K562 (cell line): Measurements from ENCODE around the gene SLC39A11. TPM values are rescaled to one million over a fixed set of nuclear protein-coding genes. Genes with fewer than 3 reads are reported as not detected.

Experiments
- ATAC-seq: fragments of 200-7000 bp; cut with Tn5 transposase; 3 replicates; pipeline ENCODE4 v1.9.1; 2020; ENCODE audit warnings: moderate library complexity
- BruUV-seq: library from RNA; stranded (reverse); fragments of 400-500 nt; replicated peaks from 2 replicates; lab custom pipeline; 2021; lab: Mats Ljungman, UMichigan
- CTCF ChIA-PET: fragments of 300-600 bp; formaldehyde crosslinking; extraction: SDS; loops from one replicate; lab custom pipeline; 2021; ENCODE audit warnings: low intra/inter-chr PET ratio; lab: Yijun Ruan, JAX
- POLR2A ChIA-PET: fragments of 300-600, 350-650 bp; sonication (Branson Sonifier 250); formaldehyde crosslinking; extraction: SDS; loops from one replicate; lab custom pipeline; 2021; ENCODE audit warnings: antibody characterized with exemption, inconsistent platforms; lab: Yijun Ruan, JAX
- DNase-seq, 4 experiments: peaks; one replicate each; pipeline versions ENCODE4 v3.0.0 to v3.0.0-alpha.2; 2011 to 2018; ENCODE audit warnings: low spot score in 3 of 4, mixed read lengths in 3 of 4; ENCODE audit errors: extremely low read depth in 1 of 4
- FAIRE-seq: peaks from 2 replicates; lab custom pipeline; 2011; peaks lifted over from hg19 to GRCh38; lab: Jason Lieb, UNC
- H2AFZ ChIP-seq: 2 replicates; pipeline ENCODE4 v1.6.0; 2011; ENCODE audit warnings: low read depth, low read length, control low read depth, inconsistent platforms
- H3K27ac ChIP-seq: fragments of 200-600 bp; 3 replicates; pipeline ENCODE4 v1.8.0; 2011; ENCODE audit warnings: low read depth, mild to moderate bottlenecking, control low read depth, inconsistent platforms, low read length, moderate library complexity, mixed read lengths; ENCODE audit errors: extremely low read depth
- H3K27me3 ChIP-seq, 2 experiments: fragments of 300-600 bp in 1 of 2; 2 replicates in 1 of 2; 3 replicates in 1 of 2; pipeline versions ENCODE4 v1.6.0 to v1.8.0; 2011; ENCODE audit warnings: inconsistent platforms in 2 of 2, low read length in 2 of 2, mild to moderate bottlenecking in 1 of 2, mixed read lengths in 1 of 2, moderate library complexity in 1 of 2; ENCODE audit not compliant: control insufficient read depth in 2 of 2, insufficient read depth in 2 of 2
- H3K36me3 ChIP-seq: fragments of 300-600 bp; 3 replicates; pipeline ENCODE4 v1.8.0; 2011; ENCODE audit warnings: mild to moderate bottlenecking, low read length, inconsistent platforms; ENCODE audit not compliant: control insufficient read depth, insufficient read depth
- H3K4me1 ChIP-seq, 2 experiments: fragments of 200-600 bp in 1 of 2; replicated peaks in 1 of 2; 2 replicates in 1 of 2; 3 replicates in 1 of 2; pipeline versions ENCODE4 v1.5.1 to v1.8.0; 2011; ENCODE audit warnings: inconsistent platforms in 2 of 2, low read length in 2 of 2, mild to moderate bottlenecking in 1 of 2, mixed read lengths in 1 of 2, moderate library complexity in 1 of 2; ENCODE audit not compliant: control insufficient read depth in 2 of 2, insufficient read depth in 2 of 2
- H3K4me2 ChIP-seq: 2 replicates; pipeline ENCODE4 v1.6.1; 2011; ENCODE audit warnings: low read length, control low read depth, inconsistent platforms, mixed read lengths; ENCODE audit not compliant: insufficient read depth
- H3K4me3 ChIP-seq: fragments of 200-600 bp; sonication (generic), shearing (Covaris generic); 2 replicates; pipeline ENCODE4 v1.5.1; 2016; ENCODE audit warnings: control low read depth, inconsistent platforms
- H3K79me2 ChIP-seq: fragments of 200-600 bp; 3 replicates; pipeline ENCODE4 v1.8.0; 2011; ENCODE audit warnings: low read length, inconsistent platforms; ENCODE audit not compliant: control insufficient read depth, insufficient read depth
- H3K9ac ChIP-seq, 2 experiments: 2 replicates each; pipeline versions ENCODE4 v1.6.0 to v1.6.1; 2011; ENCODE audit warnings: low read depth in 2 of 2, low read length in 2 of 2, control low read depth in 1 of 2, inconsistent platforms in 1 of 2, mild to moderate bottlenecking in 1 of 2, mixed read lengths in 1 of 2; ENCODE audit not compliant: insufficient read depth in 1 of 2
- H3K9me1 ChIP-seq: one replicate; pipeline ENCODE4 v1.6.0; 2011; ENCODE audit warnings: inconsistent platforms, mild to moderate bottlenecking, low read length, moderate library complexity; ENCODE audit not compliant: control insufficient read depth, insufficient read depth
- H3K9me3 ChIP-seq: replicated peaks from 2 replicates; pipeline ENCODE4 v1.5.1; 2011; ENCODE audit warnings: low read depth, low read length, inconsistent platforms; ENCODE audit not compliant: control insufficient read depth, insufficient read depth
- H4K20me1 ChIP-seq: replicated peaks from 2 replicates; pipeline ENCODE4 v1.6.1; 2011; ENCODE audit warnings: low read length, inconsistent platforms, mixed read lengths; ENCODE audit not compliant: control insufficient read depth, insufficient read depth
- CBX3 ChIP-seq, 2 experiments: IDR thresholded peaks; 1 replicate in 1 of 2; 2 replicates in 1 of 2; pipeline ENCODE4 v1.6.1; 2012; ENCODE audit warnings: inconsistent platforms in 2 of 2, low read length in 2 of 2, borderline replicate concordance in 1 of 2, control low read depth in 1 of 2
- CREM ChIP-seq: IDR thresholded peaks from 2 replicates; pipeline ENCODE4 v1.6.1; 2014; ENCODE audit warnings: antibody characterized with exemption, low read depth
- ETS2 ChIP-seq: IDR thresholded peaks from 2 replicates; pipeline ENCODE4 v1.6.1; 2016; ENCODE audit warnings: borderline replicate concordance, missing genetic modification characterization, mild to moderate bottlenecking, moderate library complexity, missing compliant biosample characterization; ENCODE audit not compliant: poor library complexity, severe bottlenecking
- ILK ChIP-seq: fragments of 450-650 bp; IDR thresholded peaks from 2 replicates; pipeline ENCODE4 v1.6.1; 2016; ENCODE audit warnings: missing genetic modification characterization, low read depth, mild to moderate bottlenecking, missing compliant biosample characterization, moderate library complexity, borderline replicate concordance
- KDM1A ChIP-seq, 2 experiments: fragments of 450-650 bp; IDR thresholded peaks; 2 replicates each; pipeline ENCODE4 v1.6.1; 2016; ENCODE audit warnings: mild to moderate bottlenecking in 2 of 2
- MLLT1 ChIP-seq, 2 experiments: fragments of 450-650 bp; IDR thresholded peaks; 2 replicates each; pipeline ENCODE4 v1.6.1; 2016
- NCOR1 ChIP-seq: fragments of 450-650 bp; IDR thresholded peaks from 2 replicates; pipeline ENCODE4 v1.6.1; 2016; ENCODE audit warnings: mild to moderate bottlenecking, moderate library complexity
- NFATC3 ChIP-seq: fragments of 450-650 bp; IDR thresholded peaks from 2 replicates; pipeline ENCODE4 v1.6.1; 2017; ENCODE audit warnings: mild to moderate bottlenecking
- SMARCA5 ChIP-seq: fragments of 450-650 bp; IDR thresholded peaks from 2 replicates; pipeline ENCODE4 v1.6.1; 2016
- SP1 ChIP-seq: sonication (generic); formaldehyde crosslinking; IDR thresholded peaks from 2 replicates; pipeline ENCODE4 v1.8.1; 2022; ENCODE audit warnings: mild to moderate bottlenecking, missing genetic modification reagents
- SRF ChIP-seq, 2 experiments: fragments of 250-450, 450-650 bp in 1 of 2; sonication (Bioruptor Pico) in 1 of 2; sonication (generic) in 1 of 2; formaldehyde crosslinking; IDR thresholded peaks; 2 replicates each; pipeline versions ENCODE4 v1.5.0 to v1.5.1; 2020 to 2022; ENCODE audit warnings: mild to moderate bottlenecking in 1 of 2, missing genetic modification reagents in 1 of 2
- TSHZ1 ChIP-seq: fragments of 250-450 bp; sonication (Bioruptor Pico); IDR thresholded peaks from 2 replicates; pipeline ENCODE4 v1.4.0; 2020; ENCODE audit warnings: mild to moderate bottlenecking, moderate library complexity
- ZNF41 ChIP-seq: fragments of 250-450 bp; sonication (Bioruptor Pico); conservative IDR thresholded peaks from 2 replicates; pipeline ENCODE4 v1.4.0; 2020; ENCODE audit warnings: mild to moderate bottlenecking
- ZNF696 ChIP-seq: fragments of 250-450 bp; sonication (Bioruptor Pico); conservative IDR thresholded peaks from 2 replicates; pipeline ENCODE4 v1.4.0; 2020; ENCODE audit warnings: mild to moderate bottlenecking, moderate library complexity
- WGBS: fragments of 100-300 bp; shearing (Covaris generic); methylation state at CpG from one replicate; pipeline ENCODE4 v1.1.6; 2016; ENCODE audit warnings: low coverage, mixed read lengths; ENCODE audit not compliant: insufficient coverage; ENCODE audit errors: missing lambda C conversion rate; 5-methylcytosine and 5-hydroxymethylcytosine counted together
- in situ Hi-C: fragments of 300-500 bp; cut with MboI; formaldehyde crosslinking; loops from 4 replicates; pipeline ENCODE4 v1.15.0; 2018; ENCODE audit warnings: inconsistent platforms, mixed read lengths
- intact Hi-C: fragments of 100-400 bp; cut with micrococcal nuclease; formaldehyde crosslinking; loops from 2 replicates; pipeline ENCODE4 v1.14.2; 2022
- polyA plus RNA-seq, 8 experiments: library from polyadenylated mRNA; depleted of rRNA in 4 of 8; stranded (reverse) in 5 of 8; unstranded in 3 of 8; fragments of >200 nt; fragmentation: Nextera tagmentation in 2 of 8; fragmentation: Illumina TruSeq in 1 of 8; extraction: Ambion mirVana in 2 of 8; extraction: Trizol in 1 of 8; gene quantifications; 2 replicates each; pipeline versions ENCODE4 v1.2.1 to v1.2.3, GENCODE V29; 2011 to 2014; ENCODE audit warnings: inconsistent platforms in 1 of 8, missing spikeins in 1 of 8
- total RNA-seq, 7 experiments: library from RNA; depleted of rRNA in 6 of 7; stranded (reverse); fragments of >200 nt in 6 of 7; fragmentation: Illumina TruSeq in 2 of 7; extraction: Trizol in 2 of 7; gene quantifications; 2 replicates each; pipeline versions ENCODE4 v1.2.1 to v1.2.3, GENCODE V29; 2011 to 2021; ENCODE audit warnings: low replicate concordance in 1 of 7

Gene SLC39A11
- total and polyA plus RNA-seq, 9 of the 15 experiments (the other 6 are each of a cell fraction or from before 2014, with no cell fraction given) = 10.5 to 26.4 (median 13.4) TPM

- H4K20me1 ChIP-seq = no peaks in the 10 kb centered on the region
- POLR2A ChIA-PET = interaction anchor here (0.8 to 1.5 kb wide), 3 partner anchors 9 to 696 kb away, joined by 3 to 6 read pairs (median 3); no protein-coding TSS in a partner anchor
- H3K9me3 ChIP-seq = no peaks in the 10 kb centered on the region
- no peak for FAIRE-seq
- 68% methylated on average over 4 of the region's 4 CpGs for whole genome bisulfite sequencing
- no peak overlapping the region for H3K4me2 ChIP-seq
- BruUV-seq = no TSS peak
- no peak for DNase-seq
- H3K9ac ChIP-seq = no peak overlapping the region
- in situ Hi-C loops (no loop called here), intact Hi-C loops (no loop called here)
- no peaks in the 10 kb centered on the region for H3K36me3 ChIP-seq
- H3K4me1 ChIP-seq = peaks cover 0 to 4% of the 10 kb centered on the region in 2 experiments; a peak in 4 of 5 replicates
- no peaks in the 10 kb centered on the region for H3K79me2 ChIP-seq
- H3K4me3 ChIP-seq = no peak overlapping the region
- no peak overlapping the region for H3K27ac ChIP-seq
- no peaks in the 10 kb centered on the region for H3K9me1 ChIP-seq
- TF ChIP-seq NFATC3 (no peak), SMARCA5 (no peak), MLLT1 (IDR thresholded peaks at IDR 0.05) (no peak), SP1 (CRISPR knock-in tag) (no peak), TSHZ1 (no peak), CBX3 (IDR thresholded peaks at IDR 0.05; ENCODE audit: borderline replicate concordance in 1 of 2, low read length in 2 of 2) (no peak), KDM1A (IDR thresholded peaks at IDR 0.05) (no peak), SRF (CRISPR knock-in tag; IDR thresholded peaks at IDR 0.05) (no peak), ZNF41 (no peak), ILK (tag) (no peak), CREM (no peak), ETS2 (tag) (no peak), NCOR1 (no peak), ZNF696 (no peak)
- ATAC-seq = no peak
- H3K27me3 ChIP-seq = no peaks in the 10 kb centered on the region
- no peak overlapping the region for H2AFZ ChIP-seq
- CTCF ChIA-PET = no interaction called here
These were observed 318.3 kb downstream of the SLC39A11 start for GRCh38 chr17:72774236-72774635.
